GM21786 (cell line): ENCODE results near the gene LDAH.

Experiments used
- ATAC-seq: cut with Tn5 transposase; IDR thresholded peaks from one replicate; pipeline ENCODE4 v1.9.1; 2021; ENCODE audit not compliant: unreplicated experiment

LDAH gene

GRCh38 chr2:20687260-20687832 lies 135.6 kb downstream of the LDAH start:
- no peak for ATAC-seq

DNA sequence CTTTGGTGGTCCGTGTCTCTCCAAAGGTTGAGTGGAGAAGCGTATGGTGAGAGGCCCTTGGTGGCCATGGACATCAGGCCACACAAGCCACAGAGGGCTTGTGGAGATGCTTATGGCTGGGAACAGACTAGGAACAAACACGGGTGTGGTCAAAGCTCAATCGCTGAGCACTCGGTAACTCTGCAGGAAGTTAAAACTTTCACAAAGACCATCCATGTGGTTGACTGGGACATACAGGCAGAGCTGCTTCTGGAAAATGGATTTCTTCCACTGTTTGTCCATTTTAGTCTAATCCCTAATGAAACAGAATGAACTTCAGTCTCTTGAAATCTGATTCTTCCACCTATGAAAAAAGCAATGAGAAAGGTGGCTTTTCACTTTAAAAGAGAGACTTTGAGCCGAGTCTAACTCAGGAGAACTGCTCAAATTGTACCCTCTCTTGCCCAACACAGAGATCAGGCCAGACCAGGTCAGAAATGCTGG lies 138.3 kb downstream of the LDAH start:
- no peak for ATAC-seq

- no peak for ATAC-seq
Measured at GRCh38 chr2:20682167-20682920, 140.6 kb downstream of the LDAH start.

DNA sequence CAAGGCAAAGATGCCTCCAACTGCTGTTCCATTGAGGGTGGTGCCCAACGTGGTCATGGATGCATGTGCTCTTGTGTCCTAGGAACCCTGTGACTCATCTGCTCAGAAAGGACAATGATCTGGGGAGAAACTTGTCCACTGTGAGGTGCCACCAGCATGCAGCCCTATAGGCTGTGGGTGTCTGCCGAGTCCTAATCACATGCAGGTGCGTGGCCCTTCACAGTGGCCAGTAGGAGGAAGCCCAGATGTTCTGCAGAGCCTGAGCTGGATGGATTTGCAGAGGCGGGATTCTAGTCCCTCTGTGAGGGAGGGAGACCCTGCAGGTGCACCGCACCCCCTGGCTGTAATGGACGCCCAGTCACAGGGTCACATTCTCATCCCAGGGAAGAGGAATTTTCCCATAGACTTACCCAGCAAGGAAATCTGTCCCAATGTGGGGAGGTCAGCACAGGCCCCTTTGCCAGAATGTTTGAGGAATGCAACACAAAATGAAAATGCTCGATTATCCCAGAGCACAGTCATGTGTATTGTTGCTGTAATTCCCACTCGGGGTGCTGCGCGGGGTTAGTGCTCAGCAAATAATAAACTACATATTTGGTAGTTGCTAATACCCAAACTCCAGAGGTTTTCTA lies 142.0 kb downstream of the LDAH start:
- ATAC-seq: no peak

- no peak for ATAC-seq
Measured at GRCh38 chr2:20678780-20679179, 144.1 kb downstream of the LDAH start.

GRCh38 chr2:20678086-20678395 lies 144.9 kb downstream of the LDAH start:
- no peak for ATAC-seq

DNA sequence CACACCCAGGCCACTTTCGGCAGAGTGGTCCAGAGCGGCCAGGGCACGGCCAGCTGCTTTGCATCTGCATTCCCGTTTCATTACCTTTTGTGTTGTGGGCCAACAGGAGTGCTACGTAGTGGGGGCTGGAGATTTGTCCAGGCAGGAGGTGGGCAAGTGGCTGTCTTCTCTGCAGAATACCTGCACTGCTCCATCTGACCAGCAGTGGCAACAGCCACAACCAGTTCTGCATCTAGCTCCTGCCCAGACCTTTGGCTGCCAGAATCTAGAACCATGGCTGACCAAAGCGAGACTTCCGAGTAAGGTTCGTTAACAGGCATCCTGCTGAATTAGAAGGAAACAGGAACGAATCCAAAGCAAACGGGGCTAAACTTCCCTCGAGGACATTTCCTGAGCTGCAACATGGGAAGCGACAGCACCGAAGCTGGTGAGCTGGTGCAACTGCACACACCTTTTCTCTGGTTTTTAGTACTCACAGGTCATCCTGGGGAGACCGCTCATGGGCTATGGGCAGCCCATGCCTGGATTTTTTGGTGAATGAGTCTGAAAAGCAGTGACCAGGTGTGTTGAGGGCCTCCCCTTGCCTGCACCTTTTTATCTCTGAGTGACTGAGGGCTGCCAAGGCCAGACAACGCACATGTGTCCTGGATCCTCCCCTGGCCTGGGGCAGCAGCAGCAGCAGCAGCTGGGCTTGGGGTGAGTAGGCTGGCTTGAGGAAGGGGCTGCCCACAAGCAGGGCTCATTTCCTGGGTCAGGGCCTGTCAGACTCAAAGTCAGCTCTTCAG lies 145.4 kb downstream of the LDAH start:
- peak; percentile 19 for ATAC-seq

GRCh38 chr2:20676353-20677215 lies 146.3 kb downstream of the LDAH start:
- peak; percentile 38 for ATAC-seq

GRCh38 chr2:20675701-20676352 lies 147.1 kb downstream of the LDAH start:
- ATAC-seq: peak; percentile 51

DNA sequence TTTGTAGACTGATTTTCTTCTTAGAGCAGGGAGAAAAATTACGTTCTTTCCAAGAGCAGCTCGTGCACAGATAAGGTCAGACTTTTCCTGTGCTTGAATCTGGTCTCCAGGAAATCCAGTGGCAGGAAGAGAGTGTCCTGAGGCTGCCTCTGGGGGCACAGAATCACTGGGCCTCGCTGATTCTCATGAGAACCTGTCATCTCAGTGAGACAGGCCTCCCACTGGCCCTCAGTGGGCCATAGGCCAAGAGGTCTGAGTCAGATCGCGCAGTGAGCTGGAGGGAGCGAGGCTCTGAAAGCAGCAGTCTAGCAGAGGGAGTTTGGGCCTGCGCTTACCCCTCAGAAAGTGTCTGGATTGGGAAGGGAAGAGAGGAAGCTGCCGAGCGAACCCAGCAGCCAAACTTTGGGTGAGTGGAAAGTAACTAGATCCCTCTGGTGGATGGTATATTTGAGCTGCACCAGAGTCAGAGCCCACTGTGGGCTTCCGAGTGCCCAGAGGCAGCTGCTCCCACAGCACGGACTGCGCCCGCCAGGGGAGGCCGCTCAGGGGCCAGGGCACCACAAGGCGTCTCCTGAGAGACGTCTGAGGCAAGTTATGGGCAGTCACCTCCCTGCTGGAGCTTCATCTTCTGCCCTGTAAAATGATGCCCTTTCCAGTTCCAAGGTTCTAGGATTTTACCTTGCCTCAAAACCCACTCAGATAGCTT lies 147.8 kb downstream of the LDAH start:
- ATAC-seq: no peak

GRCh38 chr2:20674309-20674965 lies 148.5 kb downstream of the LDAH start:
- ATAC-seq: no peak

DNA sequence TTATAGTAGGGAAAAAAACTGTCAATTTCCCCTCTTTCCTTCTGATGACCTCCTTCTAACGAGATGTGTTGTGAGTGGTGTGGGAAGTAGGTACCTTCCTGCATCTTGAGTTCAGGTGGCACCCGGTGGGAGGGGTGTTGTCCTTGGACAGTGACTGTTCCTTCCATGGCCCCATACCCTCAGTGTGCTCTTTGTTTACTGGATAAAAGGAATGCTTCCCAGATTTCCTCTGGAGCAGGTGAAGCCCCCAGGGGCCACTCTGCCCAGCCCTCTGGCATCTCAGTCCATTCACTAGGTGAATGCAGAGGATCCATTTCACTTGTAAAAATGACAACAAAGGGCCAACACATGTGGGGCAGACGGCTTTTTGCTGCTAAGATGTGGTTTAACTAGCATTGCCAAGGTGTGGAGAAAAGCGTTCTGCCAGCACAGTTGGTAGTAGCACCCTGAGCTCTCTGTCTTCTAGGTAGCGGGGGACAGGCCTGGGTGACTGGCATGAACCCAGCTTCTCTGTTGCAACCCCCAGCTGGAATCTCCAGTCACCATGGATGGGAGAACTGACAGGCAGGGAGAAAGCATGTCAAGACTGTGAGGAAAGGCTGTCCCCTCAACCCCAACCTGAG lies 149.1 kb downstream of the LDAH start:
- ATAC-seq: no peak

GRCh38 chr2:20672201-20672951 lies 150.5 kb downstream of the LDAH start:
- ATAC-seq: no peak

GRCh38 chr2:20671736-20672080 lies 151.2 kb downstream of the LDAH start:
- ATAC-seq: no peak

GRCh38 chr2:20671036-20671735 lies 151.7 kb downstream of the LDAH start:
- no peak for ATAC-seq

DNA sequence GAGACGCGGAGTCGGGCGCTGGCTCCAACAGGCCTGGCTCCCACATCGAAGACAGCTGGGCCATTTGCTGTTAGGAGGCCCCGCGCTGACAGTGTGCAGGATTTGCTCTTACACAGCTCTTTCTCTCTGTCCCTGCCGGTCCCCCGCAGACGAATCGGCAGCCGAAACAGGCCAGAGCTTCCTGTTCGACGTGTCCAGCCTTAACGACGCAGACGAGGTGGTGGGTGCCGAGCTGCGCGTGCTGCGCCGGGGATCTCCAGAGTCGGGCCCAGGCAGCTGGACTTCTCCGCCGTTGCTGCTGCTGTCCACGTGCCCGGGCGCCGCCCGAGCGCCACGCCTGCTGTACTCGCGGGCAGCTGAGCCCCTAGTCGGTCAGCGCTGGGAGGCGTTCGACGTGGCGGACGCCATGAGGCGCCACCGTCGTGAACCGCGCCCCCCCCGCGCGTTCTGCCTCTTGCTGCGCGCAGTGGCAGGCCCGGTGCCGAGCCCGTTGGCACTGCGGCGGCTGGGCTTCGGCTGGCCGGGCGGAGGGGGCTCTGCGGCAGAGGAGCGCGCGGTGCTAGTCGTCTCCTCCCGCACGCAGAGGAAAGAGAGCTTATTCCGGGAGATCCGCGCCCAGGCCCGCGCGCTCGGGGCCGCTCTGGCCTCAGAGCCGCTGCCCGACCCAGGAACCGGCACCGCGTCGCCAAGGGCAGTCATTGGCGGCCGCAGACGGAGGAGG lies 152.4 kb downstream of the LDAH start:
- no peak for ATAC-seq
